HG02970 (cell line): ENCODE data around the gene TCTN1.
A peak's percentile ranks its signal among the peaks of the same experiment; 100 is the strongest.
"Not testable (repeated sequence)": the region's sequence is repeated elsewhere in the genome, so short reads cannot be mapped to it uniquely, and the experiment has no call there.

Source experiments
- ATAC-seq: cut with Tn5 transposase; IDR thresholded peaks from one replicate; pipeline ENCODE4 v1.9.1; 2021; ENCODE audit warnings: mild to moderate bottlenecking, moderate library complexity, moderate number of reproducible peaks; ENCODE audit not compliant: unreplicated experiment, low FRiP score

TCTN1 gene

DNA sequence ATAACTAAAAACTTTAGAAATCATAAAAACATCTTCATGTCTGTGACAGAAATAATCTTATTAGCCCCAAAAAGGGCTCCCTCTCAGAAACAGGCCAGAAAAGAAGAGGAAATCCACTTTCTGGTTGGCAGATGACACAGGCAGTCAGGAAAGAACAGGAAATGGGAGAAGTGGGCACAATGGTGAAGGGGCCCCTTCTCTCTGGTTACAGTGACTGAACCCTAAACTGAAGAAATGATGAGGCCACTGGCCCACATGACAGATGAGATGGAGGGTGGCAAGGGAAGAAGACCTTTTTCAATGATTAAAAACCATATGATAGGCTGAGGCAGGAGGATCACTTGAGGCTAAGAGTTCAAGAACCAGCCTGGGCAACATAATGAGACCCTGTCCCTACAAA, 21.1 kb downstream of the TCTN1 start:
- no peak for ATAC-seq

DNA sequence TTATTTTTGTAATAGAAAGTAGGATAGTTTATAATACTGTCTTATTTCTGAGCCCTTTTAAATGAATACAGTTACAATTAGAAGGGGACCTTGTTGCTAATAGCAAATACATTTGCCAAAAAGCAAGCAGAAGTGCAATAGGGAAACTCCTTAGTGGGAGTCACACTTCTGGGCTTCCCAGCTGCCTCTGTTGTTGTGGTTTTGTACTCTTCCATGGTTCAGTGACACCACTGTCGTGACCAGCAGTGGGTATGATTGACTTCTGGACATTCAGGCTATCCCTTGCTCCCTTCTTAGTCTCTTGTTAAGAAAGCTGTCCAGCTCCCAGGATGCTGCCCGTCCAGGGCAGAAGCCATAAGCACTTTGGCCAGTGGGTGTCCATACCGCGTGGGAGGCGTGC, 22.6 kb downstream of the TCTN1 start:
- no peak for ATAC-seq

DNA sequence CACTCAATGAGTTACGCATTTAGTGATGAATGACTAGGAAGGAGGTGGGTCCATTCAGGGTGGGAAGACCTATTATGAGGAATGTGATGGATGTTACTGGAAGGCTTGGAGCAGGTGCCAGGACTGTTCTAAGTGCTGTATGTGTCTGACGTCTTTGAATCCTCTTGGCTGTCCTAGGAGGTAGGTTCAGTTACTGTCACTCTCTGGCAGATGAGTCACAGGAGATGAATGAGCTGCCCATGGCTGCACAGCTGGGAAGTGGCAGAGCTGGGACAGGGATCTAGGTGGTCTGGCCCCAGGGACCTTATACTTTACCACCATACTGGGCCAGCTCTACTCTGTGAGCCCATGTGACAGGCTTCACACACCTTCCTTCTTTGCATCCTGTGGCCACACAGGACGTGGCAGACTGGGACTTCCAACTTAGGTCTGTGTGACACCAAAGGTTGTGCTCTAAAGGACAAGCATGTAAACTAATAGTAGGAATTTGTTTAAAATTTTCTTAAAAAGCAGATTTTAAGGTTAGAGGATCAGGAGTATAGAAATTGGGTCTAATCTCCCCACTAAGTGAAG, 24.0 kb downstream of the TCTN1 start:
- ATAC-seq: no peak

DNA sequence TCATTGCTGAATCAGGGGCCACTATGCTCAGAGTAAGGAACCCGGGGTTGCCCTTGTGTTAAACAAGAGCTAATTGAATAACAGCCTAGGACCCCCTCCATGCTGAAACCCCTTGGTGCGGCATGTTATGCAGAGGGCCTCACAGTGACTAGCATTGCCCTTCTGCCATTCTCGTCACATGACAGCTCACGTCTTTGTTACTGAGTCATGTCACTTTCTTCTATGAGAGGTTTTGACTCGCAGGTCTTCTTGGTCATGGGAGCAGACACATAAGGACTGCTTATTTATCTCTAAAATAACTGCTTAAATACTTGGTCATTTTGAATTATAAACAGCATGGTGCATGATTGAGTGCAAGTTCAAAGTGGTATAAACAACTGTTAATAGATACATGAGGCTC, 24.9 kb downstream of the TCTN1 start:
- no peak for ATAC-seq

DNA sequence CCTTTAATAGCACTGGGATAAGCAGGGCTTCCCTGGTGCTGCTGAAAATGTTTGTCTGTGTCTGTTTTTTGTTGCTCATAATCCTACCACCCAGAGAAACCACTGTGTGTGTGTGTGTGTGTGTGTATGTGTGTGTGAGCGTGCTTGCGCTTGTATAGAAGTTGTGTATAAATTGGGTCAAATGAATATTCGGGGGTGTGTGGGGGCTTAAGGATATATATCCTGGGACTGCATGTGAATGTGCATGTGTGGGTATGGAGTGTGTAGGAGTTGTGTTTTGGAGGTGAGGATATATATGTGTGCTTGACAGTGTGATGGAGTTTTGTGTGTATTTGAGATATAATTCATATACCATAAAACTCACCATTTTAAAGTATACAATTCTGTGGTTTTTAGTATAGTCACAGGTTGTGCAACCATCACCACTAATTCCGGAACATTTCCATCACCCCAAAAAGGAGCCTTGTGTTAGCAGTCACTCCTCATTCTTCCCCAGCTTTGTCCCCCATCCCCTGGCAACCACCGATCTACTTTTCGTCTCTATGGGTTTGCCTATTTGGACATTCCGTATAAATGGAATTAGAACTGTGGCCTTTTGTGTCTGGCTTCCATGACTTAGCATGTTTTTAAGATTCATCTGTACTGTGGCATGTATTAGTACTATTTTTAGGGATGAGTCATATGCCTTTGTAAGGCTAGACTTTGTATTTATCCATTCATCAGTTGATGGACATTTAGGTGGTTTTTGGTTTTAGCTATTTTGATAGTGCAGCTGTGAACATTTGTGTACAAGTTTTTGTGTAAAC, 25.6 kb downstream of the TCTN1 start:
- no peak for ATAC-seq

DNA sequence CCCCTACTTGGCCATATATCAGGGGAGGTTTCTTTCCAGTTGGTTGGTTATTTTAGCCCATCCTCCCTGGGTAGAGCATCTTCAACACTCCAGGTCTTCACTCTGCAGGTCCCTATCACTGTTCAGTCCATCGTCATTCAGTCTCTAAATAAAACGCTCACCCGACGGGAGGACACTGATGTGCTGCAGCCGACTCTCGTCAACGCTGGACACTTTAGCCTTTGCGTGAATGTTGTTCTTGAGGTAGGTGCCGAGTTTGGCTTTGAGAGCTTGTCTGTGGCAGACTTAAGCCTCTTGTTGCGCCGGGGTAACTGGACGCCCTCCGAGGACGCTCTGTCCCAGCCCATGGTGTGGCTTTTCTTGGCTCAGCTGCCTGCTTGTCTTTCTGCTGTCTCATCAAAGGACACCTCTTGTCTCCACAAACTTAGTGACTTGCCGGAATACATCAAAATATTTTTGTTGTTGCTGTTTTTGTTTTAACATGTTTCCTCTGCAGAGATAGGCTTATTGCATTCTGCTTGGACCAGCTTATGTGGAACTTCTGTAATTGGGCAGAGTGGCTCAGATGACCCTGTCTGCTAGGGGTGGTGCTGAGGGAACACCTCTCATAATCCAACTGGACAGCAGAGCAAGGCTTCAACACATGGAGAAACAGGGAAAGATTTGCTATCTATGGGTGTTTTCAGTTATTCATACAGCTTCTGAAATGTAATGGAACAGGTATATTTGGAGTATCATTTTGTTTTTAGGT, 26.5 kb downstream of the TCTN1 start:
- ATAC-seq: no peak

DNA sequence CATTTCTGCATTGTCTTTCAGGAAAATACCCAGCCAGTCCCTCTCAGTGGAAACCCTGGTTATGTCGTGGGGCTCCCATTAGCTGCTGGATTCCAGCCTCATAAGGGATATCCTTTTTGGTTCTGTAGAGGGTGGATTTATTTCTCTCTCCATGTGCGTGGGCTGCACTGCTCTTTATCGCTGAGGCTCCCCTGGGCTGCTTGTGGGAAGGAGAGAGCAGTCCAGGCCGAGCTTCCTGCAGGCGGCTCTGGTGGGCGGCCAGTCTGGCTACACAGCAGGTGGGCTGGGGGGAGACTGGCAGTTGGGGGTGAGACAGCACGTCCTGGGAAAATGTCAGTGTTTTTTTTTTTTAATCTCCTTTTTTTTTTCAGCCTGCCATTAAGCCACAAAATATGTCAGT, 27.6 kb downstream of the TCTN1 start:
- ATAC-seq: no peak

DNA sequence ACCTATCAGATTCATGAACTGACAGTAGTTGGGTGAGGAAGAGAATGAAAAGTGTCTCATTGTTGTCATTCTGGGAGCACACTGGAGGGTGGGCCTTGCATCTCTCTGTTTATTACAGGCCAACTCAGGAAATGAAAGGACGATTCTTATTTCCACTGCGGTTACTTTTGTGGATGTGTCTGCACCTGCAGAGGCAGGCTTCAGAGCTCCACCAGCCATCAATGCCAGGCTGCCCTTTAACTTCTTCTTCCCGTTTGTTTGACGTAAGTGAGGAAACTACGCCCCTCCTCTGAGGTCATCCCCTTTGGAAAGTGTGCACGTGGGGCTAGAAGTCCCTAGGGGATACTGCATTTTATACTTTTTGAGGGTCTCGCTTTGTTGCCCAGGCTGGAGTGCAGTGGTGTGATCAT, 33.7 kb downstream of the TCTN1 start:
- ATAC-seq: no peak

DNA sequence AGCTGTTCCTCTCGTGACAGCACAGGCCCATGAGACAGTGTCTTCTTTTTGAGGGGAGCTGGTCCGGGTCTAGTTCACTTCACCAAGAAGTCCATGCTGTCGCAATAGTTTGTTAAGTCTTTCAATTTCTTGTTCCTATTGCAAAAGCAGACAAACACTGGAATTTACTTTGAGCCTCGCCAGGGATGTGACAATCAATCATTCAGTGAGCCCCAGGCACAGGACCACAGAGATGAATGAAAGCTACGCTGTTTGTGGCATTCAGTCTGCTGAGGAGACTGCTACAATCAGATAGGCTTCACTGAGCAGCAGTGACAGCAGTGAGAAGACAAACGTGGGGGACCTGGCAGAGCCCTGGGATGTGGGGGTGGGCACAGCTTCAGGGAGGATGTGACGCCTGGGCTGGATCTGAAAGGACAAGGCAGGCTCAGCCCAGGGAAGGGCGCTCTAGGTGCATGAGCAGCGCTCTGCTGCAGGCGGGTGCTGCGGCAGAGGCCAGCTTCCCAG, 35.5 kb downstream of the TCTN1 start:
- ATAC-seq: no peak

DNA sequence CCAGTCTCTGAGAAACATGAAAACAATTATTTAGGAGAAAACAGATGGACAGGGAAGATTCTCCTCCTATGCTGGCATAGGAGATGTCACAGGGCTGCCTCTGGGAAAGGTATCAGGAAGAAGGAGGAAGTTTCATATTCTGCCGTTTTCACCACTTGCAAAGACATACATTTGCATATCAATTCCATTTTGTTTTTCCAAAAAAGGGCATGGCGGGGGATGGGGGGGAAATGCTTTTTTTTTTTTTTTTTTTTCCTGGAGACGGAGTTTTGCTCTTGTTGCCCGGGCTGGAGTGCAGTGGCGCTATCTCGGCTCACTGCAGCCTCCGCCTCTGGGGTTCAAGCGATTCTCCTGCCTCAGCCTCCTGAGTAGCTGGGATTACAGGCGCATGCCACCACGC, 40.3 kb downstream of the TCTN1 start:
- not testable (repeated sequence) for ATAC-seq

DNA sequence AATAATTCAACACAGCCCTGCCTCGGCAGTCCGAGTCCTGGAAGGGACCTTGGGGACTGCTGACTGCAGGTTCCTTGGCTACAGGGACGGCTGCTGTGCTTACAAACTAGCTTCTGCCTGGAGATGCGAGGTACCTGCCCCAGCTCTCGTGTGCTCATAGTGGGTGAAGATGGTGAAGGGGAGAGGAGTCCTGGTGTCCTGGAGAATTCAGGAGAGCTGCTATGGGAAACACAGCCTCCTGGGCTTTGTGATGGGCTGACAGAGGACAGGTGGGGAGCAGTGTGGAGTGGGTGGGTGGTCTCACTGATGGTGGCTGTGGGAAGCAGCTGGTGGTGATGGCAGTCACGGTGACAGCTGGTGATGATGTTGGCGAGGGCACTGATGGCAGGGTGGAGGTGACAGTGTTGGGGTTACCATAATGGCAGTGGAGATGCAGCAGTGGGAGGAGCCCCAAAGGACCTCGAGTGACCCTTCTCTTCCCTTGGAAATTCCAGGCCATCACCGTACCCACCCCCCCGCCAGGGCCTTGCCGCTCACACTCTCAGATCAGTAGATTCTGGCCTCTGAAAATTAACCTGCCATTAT, 42.2 kb downstream of the TCTN1 start:
- no peak for ATAC-seq

DNA sequence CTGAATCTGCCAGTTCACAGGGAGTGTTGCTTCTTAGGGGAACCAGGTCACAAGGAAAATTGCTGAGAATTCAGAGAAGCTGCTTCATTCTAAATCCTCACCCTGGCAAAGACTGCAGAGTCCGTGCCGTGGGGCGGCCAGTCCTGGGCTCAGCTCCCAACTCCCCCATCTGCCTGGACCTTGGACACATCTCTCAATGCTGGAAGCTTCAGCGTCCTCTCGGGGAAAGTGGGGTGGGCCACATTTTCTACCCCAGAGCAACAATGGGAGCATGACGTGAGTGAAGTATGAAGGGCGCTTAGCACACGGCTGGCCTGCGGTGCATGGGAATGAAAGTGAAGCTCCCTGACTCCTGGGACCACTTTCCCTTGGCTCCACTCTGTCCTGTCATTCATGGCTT, 43.8 kb downstream of the TCTN1 start:
- no peak for ATAC-seq

DNA sequence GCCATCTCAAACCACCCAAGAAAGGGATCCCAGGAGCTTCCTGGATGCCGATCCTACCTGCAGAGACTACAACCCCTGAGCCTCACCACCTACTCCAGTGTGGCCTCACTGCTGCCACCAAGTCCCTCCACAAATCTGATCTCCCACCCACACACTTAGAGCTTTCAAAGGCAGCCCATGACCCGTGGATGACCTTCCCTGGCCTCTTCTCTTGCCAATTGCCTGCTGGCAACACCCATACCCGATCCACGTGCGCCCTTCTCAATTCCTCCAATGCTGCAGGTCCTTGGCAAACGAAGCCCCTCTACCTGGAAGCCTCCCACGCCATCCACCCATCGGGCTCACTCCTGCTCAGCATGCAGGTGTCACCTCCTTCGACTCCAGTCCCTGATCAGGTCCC, 44.3 kb downstream of the TCTN1 start:
- ATAC-seq: no peak

DNA sequence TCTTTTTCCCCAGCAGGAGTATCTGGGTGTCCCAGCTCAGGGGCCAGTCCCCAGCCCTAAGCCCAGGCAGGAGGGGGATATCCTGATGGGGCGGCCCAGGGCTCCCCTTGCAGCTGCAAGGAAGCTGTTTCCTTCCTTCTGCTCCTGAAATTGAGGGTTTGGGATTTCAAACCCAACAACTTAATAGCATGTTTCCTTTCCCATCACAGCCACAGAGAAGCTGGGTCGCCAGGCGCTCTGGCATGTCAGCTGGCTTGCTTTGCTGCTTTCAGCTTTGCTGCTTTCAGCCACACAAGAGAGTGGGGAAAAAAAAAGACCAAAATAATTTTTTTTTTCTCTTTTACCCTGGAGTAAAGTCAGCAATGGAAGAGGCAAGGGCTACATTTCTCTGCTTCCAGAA, 44.9 kb downstream of the TCTN1 start:
- ATAC-seq: no peak

DNA sequence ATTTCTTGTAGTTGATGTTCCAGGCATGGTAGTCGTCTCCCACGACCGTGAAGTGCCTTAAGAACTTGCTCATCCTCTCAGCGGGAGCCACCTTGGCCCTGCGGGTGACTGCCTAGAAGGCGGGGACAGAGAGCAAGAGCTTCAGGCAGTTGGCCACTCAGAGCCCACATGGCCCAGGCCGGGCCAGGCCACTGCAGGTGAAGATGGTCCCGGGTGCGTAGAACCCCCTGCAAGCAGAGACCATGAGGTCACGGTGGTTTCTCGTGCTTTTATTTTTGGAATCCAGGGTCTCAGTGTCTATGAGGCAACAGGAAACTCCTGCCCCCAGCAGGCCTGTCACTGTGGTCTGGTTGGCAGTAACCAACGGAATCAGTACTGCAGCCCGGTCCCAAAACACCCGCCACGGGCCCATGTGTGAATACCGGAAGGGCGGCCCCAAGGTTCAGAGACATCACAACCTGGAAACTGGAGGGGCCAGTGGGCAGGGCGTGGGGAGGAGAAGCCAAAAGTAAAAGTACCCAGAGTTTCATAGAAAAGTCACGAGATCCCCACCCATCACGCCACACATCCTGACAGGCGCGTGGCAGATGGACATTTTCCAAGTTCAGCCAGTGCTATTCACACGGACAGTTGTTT, 47.5 kb downstream of the TCTN1 start:
- peak; percentile 83 for ATAC-seq

DNA sequence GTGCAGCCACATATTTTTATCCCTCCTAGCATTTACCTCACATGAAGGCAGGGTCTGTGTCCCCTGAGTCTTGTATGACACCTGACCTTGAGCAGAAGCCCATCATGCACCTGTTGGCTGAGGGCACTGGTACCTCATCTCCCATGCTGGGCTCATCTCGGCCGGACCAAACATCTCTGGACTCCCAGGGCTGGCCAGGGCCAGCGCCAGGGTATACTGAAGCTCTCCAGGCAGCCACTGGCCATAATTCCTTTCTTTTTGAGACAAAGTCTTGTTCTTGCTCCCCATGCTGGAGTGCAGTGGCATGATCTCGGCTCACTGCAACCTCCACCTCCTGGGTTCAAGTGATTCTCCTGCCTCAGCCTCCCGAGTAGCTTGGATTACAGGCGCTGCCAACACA, 53.0 kb downstream of the TCTN1 start:
- ATAC-seq: no peak

DNA sequence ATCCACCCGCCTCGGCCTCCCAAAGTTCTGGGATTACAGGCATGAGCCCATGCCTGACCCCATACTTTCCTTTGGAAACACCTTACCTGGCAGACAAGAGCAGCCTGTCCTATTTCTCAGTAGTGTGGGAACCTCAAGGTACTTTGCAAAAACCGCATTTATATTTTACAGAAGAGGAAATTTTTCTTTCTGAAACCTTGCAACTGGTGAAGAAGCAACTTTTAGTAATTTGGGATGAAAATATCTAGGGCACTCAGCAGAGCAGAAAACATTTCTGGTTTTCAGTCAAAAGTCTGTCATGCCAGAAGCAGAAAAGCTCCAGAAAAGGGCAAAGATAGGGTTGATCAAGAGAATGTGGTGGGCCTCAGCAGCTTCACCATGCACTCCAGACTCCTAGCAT, 53.7 kb downstream of the TCTN1 start:
- ATAC-seq: no peak

DNA sequence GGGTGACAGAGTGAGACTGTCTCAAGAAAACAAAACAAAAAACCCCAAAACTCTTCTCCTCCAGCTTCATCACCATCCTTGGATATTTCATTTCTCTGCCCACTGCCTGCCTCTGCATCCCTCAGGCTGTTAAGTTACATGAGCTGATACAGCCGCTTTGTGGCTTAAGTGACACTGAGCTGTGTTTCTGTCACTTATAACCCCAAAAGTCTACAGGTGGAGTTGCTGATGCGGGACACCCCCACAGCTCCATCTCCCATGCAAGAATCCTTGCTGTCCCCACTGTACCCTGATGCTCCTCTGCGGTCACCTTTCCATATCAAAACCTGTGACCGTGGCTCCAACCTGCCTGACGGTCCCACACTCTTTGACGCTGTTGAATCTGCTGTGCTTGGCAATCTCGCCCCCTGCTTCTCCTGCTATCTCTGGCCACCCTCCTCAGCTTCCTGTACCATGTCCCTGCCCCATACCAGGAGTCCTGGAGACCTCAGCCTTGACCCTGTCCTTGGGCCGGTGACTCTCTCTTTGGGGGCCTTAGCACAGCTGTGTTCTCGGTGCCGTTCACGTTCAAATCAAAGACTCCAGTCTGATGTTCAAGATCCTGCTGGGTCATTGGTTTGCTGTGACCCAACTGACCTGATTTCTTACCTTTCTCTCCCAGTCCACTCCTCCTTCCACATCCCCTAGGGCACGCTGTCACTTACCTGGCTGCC, 54.7 kb downstream of the TCTN1 start:
- ATAC-seq: no peak

DNA sequence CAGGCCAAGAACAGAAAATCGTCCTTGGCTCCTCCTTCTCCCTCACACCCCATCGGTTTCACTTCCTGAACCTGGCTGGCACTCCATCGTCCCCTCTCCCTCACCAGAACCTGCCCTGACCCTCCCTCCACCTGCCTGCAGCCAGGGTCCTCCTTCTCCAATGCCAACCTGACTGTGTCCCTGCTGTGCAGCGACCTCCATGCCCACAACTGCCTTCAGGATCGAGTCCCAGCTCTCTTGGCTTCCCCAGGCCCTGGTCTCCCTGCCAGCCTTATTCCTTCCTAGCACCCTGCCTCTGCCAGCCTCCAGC, 55.2 kb downstream of the TCTN1 start:
- ATAC-seq: no peak

DNA sequence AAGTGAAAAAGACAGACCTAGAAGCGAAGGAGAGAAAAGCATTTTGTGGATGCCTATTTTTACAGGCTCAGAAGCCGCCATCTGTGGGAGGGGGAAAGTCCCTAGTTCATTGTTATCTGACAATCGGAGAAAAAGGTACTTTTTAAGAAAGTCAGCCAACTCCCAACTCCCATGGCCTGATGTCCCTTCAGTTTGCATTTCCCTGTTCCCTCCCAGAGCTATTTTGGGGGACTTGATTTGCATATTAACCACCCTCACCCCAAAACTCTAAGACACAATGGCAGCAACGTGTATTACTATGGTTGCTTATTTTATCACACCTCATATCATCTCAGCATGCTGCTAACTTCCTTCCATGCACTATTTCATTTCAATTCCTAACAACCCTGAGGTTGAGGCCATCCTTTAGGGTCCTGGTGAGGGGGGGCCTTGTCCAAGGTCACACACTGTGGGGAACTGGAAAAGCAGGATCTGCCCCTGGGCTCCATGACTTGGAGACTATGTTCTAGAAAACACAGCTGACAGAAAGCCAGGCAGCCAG, 56.3 kb downstream of the TCTN1 start:
- ATAC-seq: no peak
